ENCODE data around the gene IFT43. TPM values are rescaled to one million over a fixed set of nuclear protein-coding genes. Genes with fewer than 3 reads are reported as not detected.

Gene IFT43
- total and polyA plus RNA-seq, 9 donors: 14.2 to 48.8 (median 30.2) TPM

GRCh38 chr14:75946785-75947184 is 38.8 kb upstream of the IFT43 start:
- WGBS, 3 donors: 92 to 95% (median 93%) methylated on average over 5 of the region's 5 CpGs
- no peak overlapping the region for H3K4me3 ChIP-seq
- DNase-seq: no peak
- TF ChIP-seq EP300 (IDR thresholded peaks at IDR 0.05) (no peak), POLR2A (IDR thresholded peaks at IDR 0.05) (no peak)
- TF ChIP-seq, protein P1, sequence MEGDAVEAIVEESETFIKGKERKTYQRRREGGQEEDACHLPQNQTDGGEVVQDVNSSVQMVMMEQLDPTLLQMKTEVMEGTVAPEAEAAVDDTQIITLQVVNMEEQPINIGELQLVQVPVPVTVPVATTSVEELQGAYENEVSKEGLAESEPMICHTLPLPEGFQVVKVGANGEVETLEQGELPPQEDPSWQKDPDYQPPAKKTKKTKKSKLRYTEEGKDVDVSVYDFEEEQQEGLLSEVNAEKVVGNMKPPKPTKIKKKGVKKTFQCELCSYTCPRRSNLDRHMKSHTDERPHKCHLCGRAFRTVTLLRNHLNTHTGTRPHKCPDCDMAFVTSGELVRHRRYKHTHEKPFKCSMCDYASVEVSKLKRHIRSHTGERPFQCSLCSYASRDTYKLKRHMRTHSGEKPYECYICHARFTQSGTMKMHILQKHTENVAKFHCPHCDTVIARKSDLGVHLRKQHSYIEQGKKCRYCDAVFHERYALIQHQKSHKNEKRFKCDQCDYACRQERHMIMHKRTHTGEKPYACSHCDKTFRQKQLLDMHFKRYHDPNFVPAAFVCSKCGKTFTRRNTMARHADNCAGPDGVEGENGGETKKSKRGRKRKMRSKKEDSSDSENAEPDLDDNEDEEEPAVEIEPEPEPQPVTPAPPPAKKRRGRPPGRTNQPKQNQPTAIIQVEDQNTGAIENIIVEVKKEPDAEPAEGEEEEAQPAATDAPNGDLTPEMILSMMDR (IDR thresholded peaks at IDR 0.05): no peak
- H3K4me1 ChIP-seq (ENCODE audit: insufficient read depth): no peaks in the 10 kb centered on the region
- H3K36me3 ChIP-seq: no peaks in the 10 kb centered on the region
- H3K27ac ChIP-seq: no peak overlapping the region
- H3K27me3 ChIP-seq: no peaks in the 10 kb centered on the region
- H3K9me3 ChIP-seq: no peaks in the 10 kb centered on the region
- intact Hi-C loops (cut with DNase I): no loop called here

DNA sequence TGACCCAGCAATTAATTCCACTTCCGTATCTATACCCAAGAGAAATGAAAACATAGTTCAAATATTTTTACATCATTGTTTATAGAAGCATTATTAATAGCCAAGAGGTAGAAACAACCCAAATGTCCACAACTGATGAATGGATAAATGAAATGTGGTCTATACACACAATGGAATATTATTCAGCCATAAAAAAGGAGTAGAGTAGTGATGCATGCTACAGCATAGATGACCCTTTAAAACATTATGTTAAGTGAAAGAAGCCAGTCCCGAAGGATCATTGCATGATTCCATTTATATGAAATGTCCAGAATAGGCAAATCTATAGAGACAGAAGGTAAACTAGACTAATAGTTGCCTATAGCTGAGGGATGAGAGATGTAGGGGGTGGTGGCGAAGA is 33.1 kb upstream of the IFT43 start:
- H3K4me3 ChIP-seq: no peak overlapping the region
- 92 to 94% (median 93%) methylated on average over 3 of the region's 3 CpGs for WGBS, 3 donors
- TF ChIP-seq, protein P1 (IDR thresholded peaks at IDR 0.05): no peak
- TF ChIP-seq POLR2A (IDR thresholded peaks at IDR 0.05): no peak
- no peaks in the 10 kb centered on the region for H3K27me3 ChIP-seq
- DNase-seq: no peak
- H3K36me3 ChIP-seq: no peaks in the 10 kb centered on the region
- intact Hi-C loops (cut with DNase I): no loop called here
- no peaks in the 10 kb centered on the region for H3K9me3 ChIP-seq
- no peak overlapping the region for H3K27ac ChIP-seq
- no peaks in the 10 kb centered on the region for H3K4me1 ChIP-seq (ENCODE audit: insufficient read depth)

- H3K27me3 ChIP-seq: no peaks in the 10 kb centered on the region
- H3K4me1 ChIP-seq (ENCODE audit: insufficient read depth): no peaks in the 10 kb centered on the region
- TF ChIP-seq EP300 (IDR thresholded peaks at IDR 0.05) (no peak), POLR2A (IDR thresholded peaks at IDR 0.05) (no peak)
- TF ChIP-seq, protein P1 (IDR thresholded peaks at IDR 0.05): no peak
- DNase-seq: no peak
- no peak overlapping the region for H3K4me3 ChIP-seq
- no peak overlapping the region for H3K27ac ChIP-seq
- intact Hi-C loops (cut with DNase I): no loop called here
- 93 to 96% (median 94%) methylated on average over 9 of the region's 9 CpGs for WGBS, 3 donors
- H3K36me3 ChIP-seq: no peaks in the 10 kb centered on the region
- H3K9me3 ChIP-seq: no peaks in the 10 kb centered on the region
Observed at GRCh38 chr14:75959031-75959430, 26.5 kb upstream of the IFT43 start.

DNA sequence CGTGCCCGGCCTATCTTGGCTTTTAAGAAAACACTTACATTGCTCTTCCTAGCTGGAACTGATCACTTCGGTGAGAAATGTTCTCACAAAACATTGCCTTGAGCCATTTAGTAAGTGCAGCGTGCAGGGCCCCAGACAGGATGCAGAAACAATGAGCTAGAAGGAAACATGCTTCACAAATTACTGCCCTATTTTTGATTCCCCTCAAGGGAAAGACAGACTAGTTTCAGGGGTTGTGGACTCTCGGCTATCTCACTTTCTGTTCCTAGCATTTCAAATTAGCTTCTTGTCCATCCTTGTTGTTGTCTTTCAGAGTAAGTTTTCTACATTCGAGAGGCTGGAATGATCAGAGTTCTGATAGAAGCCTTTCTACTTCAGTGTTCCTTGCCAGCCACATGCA is 25.3 kb upstream of the IFT43 start:
- Histone ChIP-seq H3K4me3 (no peak overlapping the region), H3K9me3 (no peaks in the 10 kb centered on the region), H3K4me1 (ENCODE audit: insufficient read depth) (no peaks in the 10 kb centered on the region), H3K27ac (no peak overlapping the region), H3K27me3 (no peaks in the 10 kb centered on the region), H3K36me3 (no peaks in the 10 kb centered on the region)
- WGBS, 3 donors: 74 to 83% (median 75%) methylated on average over 6 of the region's 6 CpGs
- DNase-seq: no peak
- TF ChIP-seq EP300 (IDR thresholded peaks at IDR 0.05): no peak
- intact Hi-C loops (cut with DNase I): no loop called here

GRCh38 chr14:75961662-75962061 is 23.9 kb upstream of the IFT43 start:
- H3K9me3 ChIP-seq: no peaks in the 10 kb centered on the region
- no peak overlapping the region for H3K27ac ChIP-seq
- TF ChIP-seq POLR2A (IDR thresholded peaks at IDR 0.05) (no peak), EP300 (IDR thresholded peaks at IDR 0.05) (no peak)
- TF ChIP-seq, protein P1 (IDR thresholded peaks at IDR 0.05): no peak
- H3K4me3 ChIP-seq: no peak overlapping the region
- no peaks in the 10 kb centered on the region for H3K36me3 ChIP-seq
- DNase-seq: no peak
- no peaks in the 10 kb centered on the region for H3K4me1 ChIP-seq (ENCODE audit: insufficient read depth)
- intact Hi-C loops (cut with DNase I): no loop called here
- no peaks in the 10 kb centered on the region for H3K27me3 ChIP-seq
- 67 to 81% (median 68%) methylated on average over 3 of the region's 3 CpGs for WGBS, 3 donors
